Fibroblast of skin of scalp (primary cell): ENCODE data around the gene ITPKA.
A peak's percentile ranks its signal among the peaks of the same experiment; 100 is the strongest.

Experiments
- DNase-seq: peaks from one replicate; pipeline ENCODE4 v3.0.0-alpha.2; 2013

ITPKA gene

DNA sequence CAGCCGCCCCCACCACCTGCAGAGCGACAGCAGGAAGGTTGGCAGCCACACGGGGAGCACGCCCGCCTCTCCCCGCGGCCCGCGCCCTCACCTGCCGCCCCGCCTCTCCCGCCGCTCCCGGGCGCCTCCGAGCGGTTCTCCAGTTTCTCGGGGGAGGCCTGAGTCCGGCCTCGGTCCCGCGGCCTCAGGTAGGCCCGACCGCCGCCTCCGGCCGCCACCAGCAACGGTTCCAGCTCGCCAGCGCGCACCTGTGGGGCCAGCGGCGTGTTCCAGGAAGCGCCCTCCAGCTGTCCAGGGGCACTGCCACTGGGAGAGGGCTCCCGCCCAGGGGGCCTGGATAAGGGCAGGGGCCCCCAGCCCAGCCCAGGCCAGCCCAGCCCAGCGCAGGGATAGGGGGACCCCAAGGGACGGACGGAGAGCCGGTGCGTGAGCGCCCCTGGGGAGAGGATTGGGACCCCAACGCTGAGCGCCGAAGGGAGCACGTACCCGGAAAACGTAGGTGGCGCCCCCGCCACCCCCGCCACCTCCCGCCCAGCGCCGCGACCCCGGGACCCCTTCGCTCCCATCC is 17.7 kb downstream of the ITPKA start:
- DNase-seq, result no peak

- DNase-seq, result no peak
Observed at GRCh38 chr15:41511899-41512369, 18.3 kb downstream of the ITPKA start.

- DNase-seq, result no peak
Observed at GRCh38 chr15:41512512-41512939, 18.9 kb downstream of the ITPKA start.

GRCh38 chr15:41512940-41513505 is 19.3 kb downstream of the ITPKA start:
- peak; percentile 17 for DNase-seq

DNA sequence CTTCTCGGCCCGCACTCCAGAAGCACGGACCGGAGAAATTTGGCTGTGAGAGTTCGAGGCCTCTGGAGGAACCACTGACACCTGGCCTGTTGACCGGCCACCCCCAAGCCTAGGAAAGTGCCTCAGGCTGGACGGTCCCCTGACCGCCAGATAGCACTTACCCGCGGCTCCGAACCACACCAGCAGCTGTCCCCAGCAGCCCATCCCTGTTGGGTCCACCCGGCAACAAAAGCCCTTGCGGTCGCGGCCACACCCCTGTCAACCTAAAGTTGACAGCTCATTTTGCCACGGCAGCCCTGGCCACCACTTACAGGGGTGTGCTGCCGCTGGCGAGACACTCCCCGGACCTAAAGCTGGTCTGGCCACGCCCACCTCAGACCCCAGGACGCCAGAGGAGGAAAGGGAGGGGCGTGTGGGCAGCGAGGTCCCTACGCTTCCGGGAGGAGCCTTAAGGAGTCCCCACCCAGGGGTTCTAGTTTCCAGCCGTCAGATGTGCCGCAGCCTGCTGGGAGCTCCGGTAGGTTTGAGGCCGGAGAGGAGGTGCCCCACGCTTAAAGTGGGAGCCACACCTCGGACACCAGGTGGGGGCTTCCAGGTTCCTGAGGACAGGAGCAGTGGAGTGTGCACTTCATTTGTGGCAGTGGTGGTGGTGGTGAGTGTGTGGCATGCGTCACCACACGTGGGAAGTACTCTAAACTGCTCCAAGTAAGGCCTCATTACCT is 20.0 kb downstream of the ITPKA start, which contains the start of gene LTK:
TSS of gene LTK (minus strand) at position 322 of the 722 bp plus-strand sequence. CDS start at position 204, 118 bp downstream.
- DNase-seq, result peak; percentile 28

- DNase-seq, result no peak
Observed at GRCh38 chr15:41517895-41518449, 24.3 kb downstream of the ITPKA start.

GRCh38 chr15:41520636-41521035 is 27.0 kb downstream of the ITPKA start:
- no peak for DNase-seq

- no peak for DNase-seq
Observed at GRCh38 chr15:41521614-41522013, 27.9 kb downstream of the ITPKA start.

DNA sequence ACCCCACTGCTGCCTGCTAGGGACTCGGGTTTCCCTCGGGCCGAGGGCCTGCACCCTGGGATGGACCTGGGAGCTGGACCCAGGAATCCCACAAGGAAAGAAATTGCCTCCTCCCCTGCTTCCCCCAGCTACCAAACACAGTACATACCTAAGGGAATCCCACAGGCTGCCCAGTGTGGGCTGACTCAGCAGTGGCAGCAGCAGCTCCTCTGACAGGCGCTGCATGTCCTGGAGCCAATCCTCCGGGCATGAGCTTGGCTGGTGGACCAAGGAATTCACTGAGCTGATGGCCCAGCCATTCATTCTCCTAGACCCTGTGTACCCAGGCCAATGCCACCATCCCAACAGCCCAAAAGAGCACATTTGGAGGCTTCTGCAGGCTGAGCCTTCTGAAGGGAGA is 29.4 kb downstream of the ITPKA start:
- DNase-seq, result no peak

DNA sequence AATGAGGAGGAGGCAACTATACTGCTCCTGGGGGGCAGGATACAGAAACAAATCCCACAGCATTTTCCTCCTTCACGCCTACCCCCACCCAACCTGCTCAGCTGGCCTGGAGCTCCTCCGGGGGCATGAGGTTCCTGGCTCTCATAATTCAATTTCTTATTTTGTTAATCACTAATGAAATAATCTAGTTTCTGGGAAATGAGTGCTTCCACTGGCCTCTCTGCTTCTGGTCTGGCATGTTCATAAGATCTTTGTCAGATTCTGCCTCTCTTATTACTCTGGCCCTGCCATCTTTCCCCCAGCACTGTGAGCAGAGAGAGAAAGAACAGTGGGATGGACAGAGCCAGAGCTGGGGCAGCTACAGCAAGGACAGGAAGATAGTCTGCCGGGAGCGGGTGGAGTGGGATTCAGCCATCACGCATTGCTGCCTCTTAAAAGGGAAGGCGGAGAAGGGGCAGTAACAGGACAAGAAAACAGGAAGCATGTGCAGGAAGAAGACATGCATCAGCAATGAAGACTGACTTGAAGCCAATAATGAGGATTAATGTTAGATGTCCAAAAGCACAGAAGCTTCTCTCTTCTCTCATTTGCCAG is 36.8 kb downstream of the ITPKA start:
- no peak for DNase-seq

DNA sequence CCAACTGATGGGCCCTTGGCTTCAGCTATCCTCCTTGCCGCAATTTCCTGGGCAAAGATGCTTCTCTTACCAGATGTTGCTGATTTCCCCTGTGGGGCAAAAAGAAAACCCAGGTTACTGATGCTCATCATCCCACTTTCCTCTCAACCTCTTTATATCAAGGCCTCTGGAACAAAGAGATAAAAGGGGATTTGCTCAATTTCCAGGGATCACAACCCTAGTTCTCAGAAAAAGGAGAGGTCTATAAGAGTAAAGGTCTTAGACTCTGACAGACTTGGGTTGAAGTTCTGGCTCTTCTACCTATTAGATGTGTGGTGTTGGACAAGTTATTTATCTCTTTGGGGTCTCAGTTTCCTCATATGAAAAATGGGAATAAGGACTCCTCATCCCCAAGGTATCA is 41.9 kb downstream of the ITPKA start:
- DNase-seq, result no peak

DNA sequence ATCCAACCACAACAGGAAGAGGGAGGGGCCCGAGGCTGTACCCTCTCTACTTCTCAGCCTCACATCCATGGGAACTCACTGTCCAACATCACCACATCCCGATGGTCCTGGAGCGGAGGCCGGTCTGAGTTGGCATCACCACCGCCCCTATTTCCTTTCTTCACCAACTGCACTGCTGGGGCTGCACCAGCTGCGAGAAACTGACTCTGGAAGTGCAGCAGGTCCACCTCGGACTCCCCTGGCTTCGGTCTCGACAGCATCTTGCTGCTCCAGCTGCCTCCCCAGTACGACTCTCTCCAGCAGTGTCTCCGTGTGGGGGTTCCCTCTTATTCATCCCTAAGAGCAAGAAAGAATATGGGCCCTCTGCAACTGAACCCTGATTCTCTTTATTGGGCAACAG is 43.2 kb downstream of the ITPKA start:
- no peak for DNase-seq

GRCh38 chr15:41543521-41543870 is 49.8 kb downstream of the ITPKA start:
- no peak for DNase-seq

DNA sequence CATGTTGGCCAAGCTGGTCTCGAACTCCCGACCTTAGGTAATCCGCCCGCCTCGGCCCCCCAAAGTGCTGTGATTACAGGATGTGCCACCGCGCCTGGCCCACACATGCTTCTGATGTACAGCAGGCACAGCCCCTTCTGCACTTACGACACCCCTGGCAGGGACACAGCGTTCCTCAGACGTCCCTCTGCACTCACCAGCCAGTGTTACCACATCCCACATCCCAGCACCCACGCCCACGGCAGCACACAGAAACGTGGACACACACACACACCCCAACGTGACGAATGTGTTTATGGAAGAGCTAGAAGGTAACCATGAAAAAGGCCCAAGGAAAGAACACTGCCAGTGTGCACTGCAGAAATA is 51.0 kb downstream of the ITPKA start:
- DNase-seq, result no peak

DNA sequence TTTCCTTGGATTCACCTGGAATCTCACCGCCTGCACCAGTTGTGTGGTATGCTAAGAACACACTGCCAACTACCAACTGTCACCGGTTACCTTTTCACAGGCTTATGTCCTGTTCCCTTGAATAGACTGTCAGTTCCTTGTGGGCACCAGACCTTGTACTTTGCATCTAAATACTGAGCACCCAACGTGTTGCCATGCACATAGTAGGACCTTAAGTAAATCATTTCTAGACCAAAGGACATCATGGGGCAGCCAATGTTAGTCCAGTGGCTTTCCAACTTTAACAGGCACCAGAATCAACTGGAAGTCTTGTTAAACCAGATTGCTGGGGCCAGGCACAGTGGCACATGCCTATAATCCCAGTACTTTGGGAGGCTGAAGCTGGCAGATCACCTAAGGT is 51.5 kb downstream of the ITPKA start:
- no peak for DNase-seq

DNA sequence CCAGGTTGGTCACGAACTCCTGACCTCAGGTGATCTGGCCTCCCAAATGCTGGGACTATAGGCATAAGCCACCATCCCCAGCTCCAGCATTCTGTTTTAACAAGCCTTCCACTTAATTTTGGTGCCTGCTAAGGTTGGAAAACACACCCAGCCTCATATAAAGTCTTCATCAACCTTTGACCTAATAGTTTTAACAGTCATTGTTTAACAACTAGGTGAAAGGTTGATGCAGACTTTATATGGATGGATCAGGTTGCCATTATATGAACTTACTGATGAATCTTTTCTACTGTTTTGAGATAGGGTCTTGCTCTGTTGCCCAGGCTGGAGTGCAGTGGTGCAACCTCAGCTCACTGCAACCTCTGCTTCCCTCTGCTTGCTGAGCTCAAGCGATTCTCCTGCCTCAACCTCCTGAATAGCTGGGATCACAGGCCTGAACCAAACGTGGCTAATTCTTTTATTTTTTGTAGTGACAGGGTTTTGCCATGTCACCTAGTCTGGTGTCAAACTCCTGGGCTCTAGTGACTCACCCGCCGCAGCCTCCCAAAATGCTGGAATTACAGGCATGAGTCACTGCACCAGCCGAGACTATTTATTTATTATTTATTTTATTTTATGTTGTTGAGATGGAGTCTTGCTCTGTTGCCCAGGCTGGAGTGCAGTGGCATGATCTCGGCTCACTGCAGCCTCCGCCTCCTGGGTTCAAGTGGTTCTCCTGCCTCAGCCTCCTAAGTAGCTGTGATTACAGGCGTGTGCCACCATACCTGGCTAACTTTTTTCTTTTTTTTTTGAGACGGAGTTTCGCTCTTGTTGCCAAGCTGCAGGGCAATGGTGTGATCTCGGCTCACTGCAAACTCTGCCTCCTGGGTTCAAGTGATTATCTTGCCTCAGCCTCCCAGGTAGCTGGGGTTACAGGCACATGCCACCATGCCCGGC is 53.4 kb downstream of the ITPKA start:
- peak; percentile 60 for DNase-seq

DNA sequence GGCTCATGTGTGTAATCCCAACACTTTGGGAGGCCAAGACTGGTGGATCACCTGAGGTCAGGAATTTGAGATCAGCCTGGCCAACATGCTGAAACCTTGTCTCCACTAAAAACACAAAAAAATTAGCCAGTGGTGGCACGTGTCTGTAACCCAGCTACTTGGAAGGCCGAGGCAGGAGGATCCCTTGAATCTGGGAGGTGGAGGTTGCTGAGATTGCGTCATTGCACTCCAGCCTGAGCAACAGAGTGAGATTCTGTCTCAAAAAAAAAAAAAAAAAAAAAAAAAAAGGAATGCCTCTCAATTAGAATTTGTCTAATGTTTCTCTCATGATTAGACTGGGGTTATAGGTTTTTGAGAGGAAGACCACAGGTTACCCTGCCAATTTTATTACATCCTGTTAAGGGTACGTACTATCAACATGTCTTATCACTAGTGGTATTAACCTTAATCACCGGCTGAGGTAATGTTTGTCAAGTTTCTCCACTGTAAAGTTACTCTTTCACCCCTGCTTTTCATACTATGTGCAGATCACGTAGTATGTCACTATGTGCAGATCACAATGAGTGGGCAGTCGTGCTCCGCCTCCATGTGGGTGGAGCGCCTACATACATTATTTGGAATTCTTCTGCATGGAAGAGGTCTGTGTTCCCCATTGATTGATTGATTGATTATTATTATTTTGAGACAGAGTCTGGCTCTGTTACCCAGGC is 56.5 kb downstream of the ITPKA start:
- no peak for DNase-seq
